K562 (cell line): Measurements from ENCODE around the gene PWP2.

Experiments
- CHD1 ChIP-seq: fragments of 200-600 bp; sonication (generic); IDR thresholded peaks from one replicate; pipeline ENCODE4 v1.6.1; 2012; ENCODE audit warnings: mild to moderate bottlenecking, moderate library complexity, low read length, inconsistent platforms
- COPS2 ChIP-seq: fragments of 450-650 bp; conservative IDR thresholded peaks from 2 replicates; pipeline ENCODE4 v1.6.1; 2016; ENCODE audit warnings: mild to moderate bottlenecking, moderate library complexity
- CTCF ChIP-seq, 3 experiments: IDR thresholded peaks in 2 of 3; conservative IDR thresholded peaks in 1 of 3; 2 replicates each; pipeline ENCODE4 v1.5.1; 2011 to 2012; ENCODE audit warnings: low read length in 3 of 3, mild to moderate bottlenecking in 3 of 3, control low read depth in 2 of 3, improper control_type of control experiment in 1 of 3, inconsistent platforms in 1 of 3, low read depth in 1 of 3, mixed read lengths in 1 of 3, moderate library complexity in 1 of 3; ENCODE audit not compliant: insufficient read depth in 2 of 3
- EGR1 ChIP-seq: fragments of 450-650 bp; conservative IDR thresholded peaks from 2 replicates; pipeline ENCODE4 v1.6.1; 2017; ENCODE audit warnings: mild to moderate bottlenecking
- FOXJ3 ChIP-seq: sonication (generic); formaldehyde crosslinking; IDR thresholded peaks from 2 replicates; pipeline ENCODE4 v1.4.0; 2020; ENCODE audit warnings: mild to moderate bottlenecking, missing genetic modification reagents
- GABPA ChIP-seq: fragments of 200-800 bp; sonication (Bioruptor generic); conservative IDR thresholded peaks from 2 replicates; pipeline ENCODE4 v1.6.1; 2016; ENCODE audit warnings: low read depth, missing genetic modification characterization, missing compliant biosample characterization
- GTF2F1 ChIP-seq: IDR thresholded peaks from 2 replicates; pipeline ENCODE4 v1.6.1; 2011; ENCODE audit warnings: low read depth, low read length, improper control_type of control experiment
- MXI1 ChIP-seq: IDR thresholded peaks from 2 replicates; pipeline ENCODE4 v1.6.1; 2011; ENCODE audit warnings: low read depth, mild to moderate bottlenecking, improper control_type of control experiment, low read length
- PTTG1 ChIP-seq: fragments of 450-650 bp; IDR thresholded peaks from 2 replicates; pipeline ENCODE4 v1.6.1; 2016; ENCODE audit warnings: low read depth, mild to moderate bottlenecking, missing genetic modification characterization, missing compliant biosample characterization
- SIN3A ChIP-seq, 2 experiments: fragments of 150-350 bp in 1 of 2; IDR thresholded peaks; 2 replicates each; pipeline ENCODE4 v1.6.1; 2011 to 2016; ENCODE audit warnings: borderline replicate concordance in 2 of 2, low read depth in 2 of 2, low read length in 2 of 2, mild to moderate bottlenecking in 2 of 2, moderate library complexity in 2 of 2; ENCODE audit not compliant: control insufficient read depth in 1 of 2
- SNIP1 ChIP-seq: fragments of 450-650 bp; IDR thresholded peaks from 2 replicates; pipeline ENCODE4 v1.7.1; 2017; ENCODE audit warnings: low read depth, mild to moderate bottlenecking
- ZEB2 ChIP-seq: fragments of 450-650 bp; IDR thresholded peaks from 2 replicates; pipeline ENCODE4 v1.6.1; 2016
- ZNF124 ChIP-seq: sonication (generic); formaldehyde crosslinking; IDR thresholded peaks from 2 replicates; pipeline ENCODE4 v1.8.1; 2022; ENCODE audit warnings: missing genetic modification reagents
- ZNF143 ChIP-seq: sonication (generic); formaldehyde crosslinking; IDR thresholded peaks from 2 replicates; pipeline ENCODE4 v1.9.0; 2022; ENCODE audit warnings: mild to moderate bottlenecking, missing genetic modification reagents

GRCh38 chr21:44086636-44087425 lies 20.4 kb upstream of the PWP2 start:
- TF ChIP-seq PTTG1 (tag) (no peak), MXI1 (no peak), CTCF (IDR thresholded peaks at IDR 0.05 in 2 of 3, conservative IDR thresholded peaks at IDR 0.05 in 1 of 3; ENCODE audit: insufficient read depth in 2 of 3, low read depth in 1 of 3, low read length in 3 of 3) (no peak), EGR1 (no peak), GABPA (tag) (no peak), FOXJ3 (no peak), ZNF143 (CRISPR knock-in tag) (no peak), ZEB2 (no peak), ZNF124 (CRISPR knock-in tag) (no peak), COPS2 (no peak), SNIP1 (no peak), SIN3A (IDR thresholded peaks at IDR 0.05; ENCODE audit: borderline replicate concordance in 2 of 2, control insufficient read depth in 1 of 2, low read depth in 2 of 2, low read length in 2 of 2) (no peak), GTF2F1 (no peak), CHD1 (no peak)
